HG02943 (cell line): ENCODE results near the gene FLOT1.

Experiments
- ATAC-seq: cut with Tn5 transposase; IDR thresholded peaks from one replicate; pipeline ENCODE4 v1.9.1; 2021; ENCODE audit warnings: mild to moderate bottlenecking, low read depth, moderate library complexity; ENCODE audit not compliant: unreplicated experiment

FLOT1 gene

DNA sequence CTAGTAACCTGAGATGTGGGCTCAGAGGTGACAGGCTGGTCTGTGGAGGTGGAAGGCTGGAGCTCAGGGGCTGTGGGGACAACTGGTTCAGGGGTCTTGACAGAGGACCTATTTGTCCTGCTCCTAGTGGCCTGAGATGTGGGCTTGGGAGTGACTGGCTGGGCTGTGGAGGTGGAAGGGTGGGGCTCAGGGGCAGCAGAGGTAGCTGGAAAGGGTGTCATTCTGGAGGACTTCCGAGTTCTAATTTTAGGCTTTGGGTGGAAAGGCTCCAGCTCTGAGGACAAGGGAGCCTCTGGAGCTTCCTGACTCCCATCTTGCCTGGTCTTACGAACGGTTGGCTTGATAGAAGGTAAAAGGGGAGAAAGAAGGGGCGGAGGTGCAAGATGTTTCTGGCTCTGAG, 36.9 kb downstream of the FLOT1 start:
- no peak for ATAC-seq

DNA sequence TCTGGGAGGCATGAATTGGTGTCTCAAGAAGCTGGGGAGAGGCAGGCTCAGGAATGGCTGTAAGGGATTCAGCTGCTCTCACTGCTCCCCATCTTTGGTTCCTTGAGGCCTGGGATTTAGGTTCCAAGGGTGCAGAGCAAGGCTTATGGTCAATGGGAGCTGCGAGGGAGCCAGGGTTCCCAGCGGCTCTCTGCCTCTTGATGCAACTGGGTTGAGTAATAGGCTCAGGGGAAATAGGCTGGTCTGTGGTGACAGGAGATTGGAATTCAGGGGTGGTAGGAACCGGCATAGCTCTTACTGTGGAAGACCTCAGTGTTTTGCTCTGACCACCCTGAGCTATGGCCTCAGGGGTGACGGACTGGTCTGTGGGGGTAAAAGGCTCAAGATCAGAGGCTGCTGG, 38.7 kb downstream of the FLOT1 start:
- no peak for ATAC-seq

- no peak for ATAC-seq
These were observed 39.5 kb downstream of the FLOT1 start for GRCh38 chr6:30703011-30703410.

DNA sequence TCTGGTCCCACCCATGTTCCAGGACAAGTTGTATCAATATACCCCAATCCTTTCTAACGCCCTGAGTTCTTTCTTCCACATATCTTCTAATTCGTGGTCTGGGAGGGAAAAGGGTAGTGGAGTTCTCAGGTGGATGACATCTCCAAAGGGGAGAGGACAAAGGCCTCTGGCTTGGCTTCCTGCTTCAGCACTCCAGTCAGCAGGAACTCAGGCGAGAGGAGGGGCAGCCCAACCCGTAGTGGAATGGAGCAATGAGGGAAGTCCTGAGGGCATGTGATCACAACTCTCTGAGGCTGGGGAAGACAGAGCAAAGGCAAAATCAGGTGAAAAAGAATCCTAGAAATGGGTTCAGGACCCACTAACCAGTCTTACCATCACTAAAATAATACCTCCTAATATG, 42.1 kb downstream of the FLOT1 start:
- no peak for ATAC-seq

DNA sequence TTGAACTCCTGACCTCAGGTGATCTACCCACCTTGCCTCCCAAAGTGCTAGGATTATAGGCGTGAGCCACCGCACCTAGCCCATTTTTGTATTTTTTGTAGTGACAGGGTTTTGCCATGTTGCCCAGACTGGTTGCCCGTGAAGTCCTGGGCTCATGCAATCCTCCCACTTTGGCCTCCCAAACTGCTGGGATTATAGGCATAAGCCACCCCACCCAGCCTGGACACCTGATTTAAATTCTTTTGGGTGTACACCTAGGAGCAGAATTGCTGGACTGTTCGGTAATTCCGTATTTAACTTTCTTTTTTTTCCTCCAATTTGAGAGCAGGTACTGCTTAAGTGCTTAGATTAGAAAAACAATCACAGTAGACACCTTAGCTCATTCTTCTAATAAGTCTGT, 46.1 kb downstream of the FLOT1 start:
- ATAC-seq, result no peak

DNA sequence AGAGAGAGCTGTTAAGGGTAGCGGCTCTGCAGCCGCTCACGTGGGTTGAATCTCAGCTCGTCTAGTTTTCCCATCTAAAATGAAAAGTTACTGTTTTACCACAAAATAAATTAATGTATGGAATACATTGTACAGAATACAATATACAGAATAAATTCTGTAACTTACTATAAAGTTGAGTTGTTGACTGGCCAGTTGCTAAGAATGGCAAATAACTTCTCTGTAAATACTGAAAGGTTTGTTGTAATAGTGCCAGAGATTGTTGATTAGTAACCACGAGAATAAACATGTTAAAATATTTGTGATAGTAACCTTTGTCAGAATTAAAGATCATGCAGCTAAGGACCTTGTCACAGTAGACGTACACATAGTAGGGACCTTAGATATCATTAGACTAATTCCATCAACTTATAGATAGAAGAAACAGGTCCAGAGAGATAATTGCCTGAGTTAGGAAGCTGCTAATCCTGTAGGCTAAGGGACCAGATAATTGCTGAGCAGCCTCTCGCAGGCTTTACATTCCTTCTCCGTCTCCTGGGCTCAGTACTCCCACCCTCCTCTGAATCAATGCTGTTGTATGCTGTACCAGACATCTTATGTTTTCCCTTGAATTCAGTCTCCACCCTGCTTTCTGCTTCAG, 51.2 kb downstream of the FLOT1 start:
- no peak for ATAC-seq

DNA sequence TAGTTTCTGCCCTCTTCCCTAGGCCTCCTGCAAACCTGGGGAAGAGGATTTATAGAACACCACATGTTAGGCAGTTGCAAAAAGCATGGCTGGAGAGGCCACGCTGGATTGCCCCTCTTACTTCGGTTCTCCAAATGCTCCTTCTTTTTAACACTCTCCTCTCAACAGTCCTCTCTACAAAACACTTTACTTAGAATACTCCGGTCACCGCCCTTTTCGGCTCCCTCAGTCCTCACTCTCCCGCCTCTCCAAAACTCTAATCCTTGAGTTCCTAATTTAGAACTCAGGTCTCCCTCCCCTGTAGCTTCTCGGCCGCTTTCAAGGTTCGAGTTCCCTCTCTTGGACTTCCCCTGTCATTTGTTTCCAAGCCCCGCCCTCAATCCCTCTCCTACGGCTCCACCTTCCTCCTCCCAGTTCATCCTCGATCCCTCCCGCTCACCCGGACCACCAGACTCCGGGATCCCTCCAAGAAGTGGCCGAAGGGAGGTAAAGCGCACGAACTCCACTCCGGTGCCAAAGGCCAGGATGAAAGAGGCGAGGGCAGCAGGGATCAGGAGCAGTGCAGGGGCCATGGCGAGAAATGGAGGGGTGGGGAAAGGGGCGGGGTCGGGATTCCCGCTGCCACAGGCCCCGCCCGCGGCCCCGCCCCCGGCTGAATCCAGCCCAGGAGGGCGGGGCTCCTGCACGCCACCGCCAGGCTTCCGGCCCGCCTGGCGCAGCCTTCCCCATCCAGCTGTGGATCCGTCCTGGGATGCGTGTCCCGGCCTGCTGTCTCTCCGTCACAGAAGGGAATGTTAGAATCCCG, 51.9 kb downstream of the FLOT1 start, which contains the start of gene NRM:
Gene NRM (minus strand): TSS at position 582 of the 805 bp plus-strand sequence. CDS start 10 bp downstream, at position 572.
- ATAC-seq, result no peak

- ATAC-seq, result no peak
These were observed 52.5 kb downstream of the FLOT1 start for GRCh38 chr6:30689985-30690384.

DNA sequence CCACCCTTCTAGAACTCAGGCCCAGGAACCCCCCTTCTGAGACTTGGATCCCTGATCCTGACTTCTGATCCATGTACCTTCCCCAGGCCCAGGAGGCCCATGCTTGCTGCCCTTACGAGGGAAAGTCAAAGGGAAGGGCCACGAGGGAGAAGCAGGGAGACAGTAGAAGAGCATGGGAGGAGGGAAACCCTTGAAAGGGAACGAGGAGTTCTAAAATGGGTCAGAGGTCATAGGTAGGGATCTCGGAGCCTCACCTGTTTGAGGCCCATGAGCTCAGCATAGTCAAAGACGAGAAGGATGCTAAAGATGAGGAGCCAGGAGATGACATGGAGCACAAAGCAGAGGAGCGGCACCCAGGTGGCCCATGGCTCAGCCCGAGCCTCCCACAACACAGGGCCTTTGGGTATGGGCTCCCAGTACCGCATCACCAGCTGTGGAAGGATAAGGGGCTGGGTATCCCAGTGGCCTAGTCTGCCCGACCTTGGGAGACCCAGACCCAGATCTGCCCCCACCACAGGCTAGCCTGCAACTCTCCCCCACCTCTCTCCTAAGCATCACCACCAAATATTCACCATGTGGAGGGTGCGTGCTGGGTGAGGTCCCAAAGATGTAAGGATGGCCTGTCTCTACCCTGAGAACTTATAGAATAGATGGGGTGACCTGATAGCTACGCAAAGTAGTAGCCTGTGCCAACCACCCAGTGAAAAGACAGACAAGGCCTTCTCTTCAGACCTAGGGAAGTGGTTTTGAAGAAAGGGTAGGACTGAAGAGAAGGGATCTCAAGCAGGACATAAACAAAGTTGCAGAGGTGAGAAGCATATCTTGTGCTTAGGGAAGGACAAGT, 53.2 kb downstream of the FLOT1 start:
- ATAC-seq, result no peak

GRCh38 chr6:30688569-30688968, 53.9 kb downstream of the FLOT1 start:
- no peak for ATAC-seq

- no peak for ATAC-seq
These were observed 54.6 kb downstream of the FLOT1 start for GRCh38 chr6:30687659-30688431.

- peak; percentile 41 for ATAC-seq
These were observed 55.4 kb downstream of the FLOT1 start for GRCh38 chr6:30686908-30687658.

DNA sequence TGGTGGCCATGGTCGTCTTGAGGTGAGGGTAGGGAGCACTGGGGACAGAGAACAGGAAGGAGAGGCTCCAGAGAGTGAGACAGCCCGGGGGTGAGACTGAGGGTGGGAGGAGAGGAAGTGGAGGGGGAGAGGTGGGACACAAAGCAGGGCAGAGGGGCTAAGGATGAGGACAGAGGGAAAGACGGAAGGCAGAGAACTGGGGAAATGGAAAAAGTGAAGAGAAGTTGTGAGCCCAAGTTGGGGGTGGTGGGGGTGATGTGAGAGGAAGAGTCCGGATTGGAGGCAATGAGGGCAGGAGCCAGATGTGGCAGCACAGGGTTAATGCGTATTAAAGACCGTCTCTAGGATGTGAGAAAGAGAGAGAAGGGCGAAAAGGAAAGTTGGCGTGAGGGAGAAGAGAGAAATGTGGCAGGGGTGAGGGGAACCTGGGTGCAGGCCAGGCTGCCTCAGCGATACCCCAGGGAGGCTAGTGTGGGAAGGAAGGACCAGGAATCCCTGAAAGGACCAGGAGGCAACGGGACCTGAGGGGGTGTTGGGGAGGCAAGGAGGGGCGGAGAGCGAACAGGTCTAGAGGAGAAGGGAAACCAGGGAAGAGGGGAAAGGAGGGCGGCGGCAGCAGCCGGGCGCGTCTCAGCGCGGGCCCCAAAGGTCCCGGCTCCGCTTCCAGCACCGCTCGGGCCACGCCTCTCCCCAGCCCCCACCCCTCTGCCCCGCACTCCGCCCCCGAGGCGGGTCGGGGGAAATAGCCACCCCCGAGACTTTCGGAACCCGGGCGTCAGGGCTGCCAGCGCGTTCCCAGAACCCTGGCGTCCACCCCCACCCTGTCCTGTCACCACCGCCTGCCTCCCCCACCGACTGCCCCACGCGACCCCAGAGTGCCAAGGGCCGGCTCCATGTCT, 56.2 kb downstream of the FLOT1 start, which contains the start of gene PPP1R18:
Gene PPP1R18 (minus strand): TSS at position 637 of the 899 bp plus-strand sequence. CDS start 627 bp downstream, at position 10.
- ATAC-seq, result no peak

GRCh38 chr6:30685157-30686008, 57.1 kb downstream of the FLOT1 start:
- ATAC-seq, result no peak

GRCh38 chr6:30684386-30685156, 57.9 kb downstream of the FLOT1 start:
- ATAC-seq, result no peak

- no peak for ATAC-seq
These were observed 58.5 kb downstream of the FLOT1 start for GRCh38 chr6:30683980-30684338.
